HG03066 (cell line): ENCODE data around the gene TSPAN2.
"Not testable (repeated sequence)": the region's sequence is repeated elsewhere in the genome, so short reads cannot be mapped to it uniquely, and the experiment has no call there.

Experiments
- ATAC-seq: cut with Tn5 transposase; IDR thresholded peaks from one replicate; pipeline ENCODE4 v1.9.1; 2021; ENCODE audit warnings: low read depth; ENCODE audit not compliant: unreplicated experiment

TSPAN2 gene

DNA sequence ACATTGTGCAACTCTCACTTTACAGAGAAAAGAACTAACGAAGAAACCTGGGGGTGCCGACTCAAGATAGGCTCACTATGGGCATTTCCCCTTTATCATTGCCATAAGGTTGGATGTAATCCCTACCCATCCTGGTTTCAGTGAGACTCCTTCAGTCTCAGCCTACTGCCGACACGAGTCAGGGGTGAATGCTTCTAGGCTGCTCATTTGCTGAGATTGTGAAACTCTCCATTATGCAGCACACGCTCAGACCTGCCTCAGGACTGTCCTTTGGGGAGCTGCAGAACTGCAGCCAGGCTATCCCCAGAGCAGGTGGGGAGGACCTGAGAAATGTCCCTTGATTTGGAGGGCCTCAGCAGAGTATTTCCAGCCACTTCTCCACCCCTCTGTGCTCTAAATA is 37.5 kb downstream of the TSPAN2 start:
- no peak for ATAC-seq

DNA sequence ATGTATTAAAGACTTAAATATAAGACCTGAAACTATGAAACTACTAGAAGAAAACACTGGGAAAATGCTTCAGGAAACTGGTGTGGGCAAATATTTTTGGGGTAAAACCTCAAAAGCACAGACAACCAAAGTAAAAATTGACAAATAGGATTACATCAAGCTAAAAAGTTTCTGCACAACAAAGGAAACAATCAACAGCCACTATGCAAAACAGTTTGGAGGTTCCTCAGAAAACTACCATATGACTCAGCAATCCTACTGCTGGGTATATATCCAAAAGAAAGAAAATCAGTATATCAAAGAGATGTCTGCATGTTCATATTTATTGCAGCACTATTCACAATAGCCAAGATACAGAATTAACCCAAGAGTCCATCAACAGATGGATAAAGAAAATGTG is 42.6 kb downstream of the TSPAN2 start:
- ATAC-seq, result no peak

DNA sequence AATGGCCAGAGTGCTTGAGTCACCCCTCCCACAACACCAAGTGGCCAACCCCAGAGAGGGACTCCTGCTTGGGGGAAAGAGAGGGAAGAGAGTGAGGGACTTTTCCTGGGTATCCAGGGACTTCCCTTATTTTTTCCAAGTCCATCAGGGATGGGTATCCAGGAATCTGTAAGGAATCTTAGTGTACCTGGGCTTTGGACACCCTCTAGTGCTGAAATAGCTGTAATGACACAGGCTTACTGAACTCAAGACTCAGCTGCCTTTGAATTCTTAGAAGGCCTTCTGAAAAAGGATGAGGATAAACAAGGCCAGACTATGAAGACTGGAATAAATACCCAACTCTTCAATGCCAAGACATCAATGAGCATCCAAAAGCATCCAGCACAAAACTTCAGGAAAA is 47.6 kb downstream of the TSPAN2 start:
- no peak for ATAC-seq

DNA sequence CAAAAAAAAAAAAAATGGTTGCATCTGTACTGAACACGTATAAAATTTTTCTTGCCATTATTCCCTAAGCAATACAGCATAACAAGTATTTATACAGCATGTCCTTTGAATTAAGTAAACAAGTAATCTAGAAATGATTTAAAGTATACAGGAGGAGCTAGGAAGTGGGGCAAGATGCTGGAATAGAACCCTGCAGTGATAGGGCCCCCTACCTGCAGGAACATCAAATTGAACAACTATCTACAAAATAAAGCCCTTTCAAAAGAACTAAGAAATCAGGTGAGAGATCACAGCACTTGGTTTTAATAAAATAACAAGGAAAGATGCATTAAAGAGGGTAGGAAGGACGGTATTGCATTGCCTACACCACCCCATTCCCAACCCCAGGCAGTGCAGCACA is 48.8 kb downstream of the TSPAN2 start:
- ATAC-seq, result no peak

DNA sequence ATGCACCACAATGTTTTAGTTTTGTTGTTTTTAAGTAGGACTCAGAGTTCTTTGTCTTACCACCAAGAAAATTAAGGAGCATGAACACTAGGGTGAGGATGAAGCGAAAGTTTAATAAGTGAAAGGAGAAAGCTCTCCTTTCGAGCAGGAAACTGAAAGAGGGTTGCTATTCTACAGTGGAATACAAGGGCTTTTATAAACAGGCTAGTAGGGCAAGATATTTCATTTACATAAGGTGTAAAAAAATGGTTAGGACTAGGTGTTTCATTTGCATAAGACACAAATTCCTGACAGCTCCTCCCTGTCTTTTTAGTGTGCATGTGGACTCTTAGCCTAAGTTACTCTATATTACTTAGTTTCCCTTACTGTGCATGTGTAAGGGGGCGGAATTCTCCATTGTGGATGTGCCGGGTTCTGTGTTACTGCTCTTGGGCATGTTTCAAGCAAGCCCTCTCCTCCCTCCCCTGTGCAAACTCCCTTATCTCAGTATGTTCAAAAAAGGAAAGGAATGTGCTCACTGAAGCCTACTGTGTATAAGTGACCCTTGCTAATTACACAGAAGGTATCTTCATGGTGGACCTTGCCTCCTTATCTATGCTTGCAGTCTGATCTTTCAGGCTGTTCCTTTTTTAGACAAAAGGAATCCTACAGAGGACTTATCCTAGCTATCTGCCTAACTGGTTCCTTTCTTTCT is 52.3 kb downstream of the TSPAN2 start:
- no peak for ATAC-seq

DNA sequence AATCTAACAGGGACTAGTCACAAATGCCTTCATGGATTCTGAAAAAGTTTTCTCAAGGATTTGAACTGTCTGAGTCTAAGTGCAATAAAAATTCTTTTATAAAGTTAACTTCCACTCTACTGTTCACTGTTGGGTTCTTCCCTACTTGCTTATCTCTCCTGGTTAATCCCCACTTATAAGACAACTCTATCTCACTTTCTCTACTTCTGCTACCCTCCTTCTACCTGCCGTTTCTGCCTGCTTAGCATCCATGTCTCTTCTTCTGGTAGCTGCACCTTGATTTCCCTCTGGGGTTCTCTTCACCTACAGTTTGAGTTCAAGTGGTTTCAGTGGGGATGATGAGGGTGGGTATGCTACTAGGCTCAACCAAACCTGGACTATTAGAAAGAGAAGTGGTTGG is 53.7 kb downstream of the TSPAN2 start:
- ATAC-seq, result no peak

DNA sequence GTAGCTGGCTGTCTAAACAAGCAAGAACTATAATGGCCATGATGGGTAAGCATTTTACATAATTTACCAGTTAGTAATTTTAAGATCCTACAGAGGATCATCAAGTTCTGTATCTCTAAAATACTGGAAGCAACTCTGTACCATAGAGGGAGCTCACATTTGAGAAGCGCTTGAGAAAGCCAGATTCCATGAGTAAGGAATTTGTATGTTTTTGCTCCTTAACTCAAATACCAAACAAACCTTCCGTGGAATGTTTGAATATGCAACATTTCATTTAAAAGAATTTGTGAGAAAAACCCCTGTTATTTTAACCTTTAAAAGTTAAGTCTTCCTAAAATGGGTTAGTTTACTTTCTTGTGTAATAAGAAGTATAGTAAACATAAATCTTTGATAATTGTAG is 57.7 kb downstream of the TSPAN2 start:
- no peak for ATAC-seq

DNA sequence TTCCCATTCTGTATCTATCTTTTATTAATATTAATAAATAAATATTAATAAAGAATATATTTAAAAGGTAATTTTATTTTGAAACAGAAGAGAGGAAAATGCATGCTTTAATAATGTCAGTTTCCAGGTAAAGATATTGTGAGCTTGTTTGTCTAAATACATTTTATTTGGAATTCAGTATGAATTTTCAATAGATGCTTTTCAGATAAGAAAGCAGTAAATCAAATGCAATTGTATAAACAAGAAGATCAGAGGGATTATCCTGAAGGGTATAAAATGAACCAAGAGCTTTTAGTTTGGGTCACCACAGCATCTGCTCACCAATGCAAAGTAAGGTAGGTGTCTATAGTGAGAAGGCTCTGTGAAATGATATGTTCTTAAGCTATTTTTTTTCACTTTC is 59.8 kb downstream of the TSPAN2 start, which contains the start of gene TSHB:
Gene TSHB, plus strand, starts transcription at position 301 of the 400 bp plus-strand sequence. CDS start 3,537 bp downstream, outside the sequence.
- no peak for ATAC-seq

DNA sequence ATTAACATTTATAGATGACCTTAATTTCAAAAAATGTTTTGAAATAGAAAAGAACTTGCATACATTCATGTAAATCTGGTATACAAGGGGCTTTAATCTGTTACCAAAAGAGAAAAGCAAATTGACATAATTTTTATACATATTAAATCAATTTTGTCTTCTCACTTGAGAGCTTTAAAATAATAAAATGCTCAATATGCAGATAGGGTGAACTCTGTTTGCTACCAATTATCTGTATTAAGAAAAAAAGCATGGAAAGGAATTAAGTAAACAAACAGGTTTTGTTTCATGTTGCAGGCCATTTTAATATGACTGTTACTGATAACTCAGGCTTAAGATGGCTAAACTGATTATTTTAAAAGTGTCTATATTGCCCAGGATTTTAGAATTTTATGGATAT is 65.7 kb downstream of the TSPAN2 start:
- ATAC-seq, result no peak

DNA sequence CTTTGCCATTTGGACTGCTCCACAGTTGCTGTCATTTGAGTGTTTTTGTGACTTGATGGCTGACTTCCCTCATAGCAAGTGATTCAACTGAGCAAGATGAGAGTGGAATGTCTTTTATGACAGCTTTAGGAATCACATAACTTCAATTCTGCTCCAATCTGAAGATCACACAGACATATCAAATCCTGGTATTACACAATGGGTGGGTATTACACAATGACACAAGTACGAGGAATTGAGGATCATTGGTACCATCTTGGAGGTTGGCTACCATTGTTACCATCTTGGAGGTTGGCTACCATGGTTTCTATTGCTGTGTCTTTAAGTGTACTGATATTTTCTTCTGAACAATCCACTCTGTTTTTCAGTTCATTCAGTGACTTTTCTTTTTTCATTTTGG is 68.2 kb downstream of the TSPAN2 start:
- no peak for ATAC-seq

DNA sequence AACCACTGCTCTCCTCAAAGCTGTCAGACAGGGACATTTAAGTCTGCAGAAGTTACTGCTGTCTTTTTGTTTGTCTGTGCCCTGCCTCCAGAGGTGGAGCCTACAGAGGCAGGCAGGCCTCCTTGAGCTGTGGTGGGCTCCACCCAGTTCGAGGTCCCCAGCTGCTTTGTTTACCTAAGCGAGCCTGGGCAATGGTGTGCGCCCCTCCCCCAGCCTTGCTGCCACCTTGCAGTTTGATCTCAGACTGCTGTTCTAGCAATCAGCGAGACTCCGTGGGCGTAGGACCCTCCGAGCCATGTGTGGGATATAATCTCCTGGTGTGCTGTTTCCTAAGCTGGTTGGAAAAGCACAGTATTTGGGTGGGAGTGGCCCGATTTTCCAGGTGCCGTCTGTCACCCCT is 69.8 kb downstream of the TSPAN2 start:
- ATAC-seq, result not testable (repeated sequence)

DNA sequence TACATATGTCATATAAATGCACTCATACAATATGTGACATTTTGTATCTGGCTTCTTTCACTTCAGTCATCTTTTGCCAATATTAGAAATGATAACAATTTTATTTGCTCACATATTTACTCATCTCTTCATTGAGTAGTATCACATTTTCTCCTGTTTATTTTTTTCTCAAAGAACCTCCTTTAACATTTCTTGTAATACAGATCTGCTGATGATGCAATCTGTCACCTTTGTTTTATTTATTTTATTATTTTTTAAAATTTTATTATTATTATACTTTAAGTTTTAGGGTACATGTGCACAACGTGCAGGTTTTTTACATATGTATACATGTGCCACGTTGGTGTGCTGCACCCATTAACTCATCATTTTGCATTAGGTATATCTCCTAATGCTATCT is 75.5 kb downstream of the TSPAN2 start:
- ATAC-seq, result no peak

DNA sequence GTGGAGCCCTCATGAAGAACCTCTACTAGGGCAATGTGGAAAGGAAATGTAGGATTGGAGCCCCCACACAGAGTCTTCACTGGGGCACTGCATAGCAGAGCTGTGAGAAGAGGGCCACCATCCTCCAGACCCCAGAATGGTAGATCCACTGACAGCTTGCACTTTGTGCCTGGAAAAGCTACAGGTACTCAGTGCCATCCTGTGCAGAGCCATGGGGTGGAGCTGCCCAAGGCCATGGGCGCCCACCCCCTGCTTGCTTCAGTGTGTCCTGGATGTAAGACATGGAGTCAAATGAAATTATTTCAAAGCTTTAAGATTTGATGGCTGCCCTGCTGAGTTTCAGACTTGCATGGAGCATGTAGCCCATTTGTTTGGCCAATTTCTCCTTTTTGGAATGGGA is 76.9 kb downstream of the TSPAN2 start:
- ATAC-seq, result no peak

DNA sequence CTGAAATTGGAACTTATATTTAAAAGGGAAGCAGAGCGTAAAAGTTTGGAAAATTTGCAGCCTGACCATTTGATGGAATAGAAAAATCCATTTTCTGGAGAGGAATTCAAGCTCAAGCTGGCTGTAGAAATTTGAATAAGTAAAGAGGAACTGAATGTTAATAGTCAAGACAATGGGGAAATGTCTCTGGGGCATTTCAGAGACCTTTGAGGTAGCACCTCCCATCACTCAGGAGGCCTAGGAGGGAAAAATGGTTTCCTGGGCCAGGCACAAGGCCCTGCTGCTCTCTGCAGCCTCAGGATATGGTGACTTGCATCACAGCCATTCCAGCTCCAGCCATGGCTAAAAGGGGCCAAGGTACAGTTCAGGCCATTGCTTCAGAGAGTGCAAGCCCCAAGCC is 77.3 kb downstream of the TSPAN2 start:
- ATAC-seq, result no peak

DNA sequence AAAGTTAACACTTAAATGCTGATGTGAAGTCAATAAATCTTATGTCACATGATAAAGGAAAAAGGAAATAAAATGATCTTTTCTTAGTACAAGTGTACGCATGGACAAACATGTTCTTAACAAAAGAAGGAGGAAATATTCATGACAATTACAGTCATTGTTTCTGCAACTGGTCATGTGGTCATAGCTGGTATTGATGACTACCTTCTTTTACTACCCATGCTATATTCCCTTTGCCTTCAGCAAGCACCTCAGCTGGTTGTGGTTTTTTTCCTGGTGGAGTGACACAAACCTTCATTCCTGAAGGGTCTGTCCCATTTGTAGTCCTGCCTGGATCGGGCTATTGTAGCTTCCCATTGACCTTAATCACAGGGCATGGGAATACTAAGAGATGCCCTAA is 83.1 kb downstream of the TSPAN2 start:
- no peak for ATAC-seq
